SK-MEL-5 (cell line): Measurements from ENCODE around the gene PPP2R5D. TPM values are rescaled to one million over a fixed set of nuclear protein-coding genes. Genes with fewer than 3 reads are reported as not detected.

Experiments
- DNase-seq: peaks from one replicate; pipeline ENCODE4 v3.0.0-alpha.2; 2016; ENCODE audit warnings: low read depth, low spot score
- in situ Hi-C: cut with HindIII; loops from 2 replicates; pipeline ENCODE4 v1.10.0; 2016; ENCODE audit warnings: low sequenced_read_pairs, high pct_unique_total_duplicates, low pct_unique_long_range_greater_than_20kb
- total RNA-seq: library from RNA; depleted of rRNA; stranded (reverse); fragments of >200 nt; shearing (Covaris generic); gene quantifications from 2 replicates; pipeline ENCODE4 v1.2.3, GENCODE V29; 2014

PPP2R5D gene
- total RNA-seq, 1 experiment from 2014 or later, result 39.1 TPM

GRCh38 chr6:43013843-43014433, 29.6 kb downstream of the PPP2R5D start, which contains the start of the genes KLHDC3 and MEA1:
KLHDC3 (plus strand) TSS chr6:43014249; CDS start chr6:43017193, 2,944 bp downstream.
MEA1 (minus strand) TSS chr6:43013946; CDS start chr6:43013813, 133 bp downstream.
- DNase-seq, result peak; percentile 100
- in situ Hi-C loops, result no loop called here

- in situ Hi-C loops, result no loop called here
- no peak for DNase-seq
Measured at GRCh38 chr6:43014434-43014909, 30.1 kb downstream of the PPP2R5D start.

GRCh38 chr6:43016176-43016942, 32.0 kb downstream of the PPP2R5D start:
- DNase-seq, result no peak
- in situ Hi-C loops, result no loop called here

GRCh38 chr6:43016943-43017334, 32.6 kb downstream of the PPP2R5D start:
- in situ Hi-C loops, result no loop called here

GRCh38 chr6:43019152-43019551, 34.8 kb downstream of the PPP2R5D start:
- in situ Hi-C loops, result no loop called here
- DNase-seq, result no peak

More at GRCh38 chr6:43016943-43017334, 32.6 kb downstream of the PPP2R5D start:
- no peak for DNase-seq

- in situ Hi-C loops, result no loop called here
Measured at GRCh38 chr6:43020052-43020705, 35.8 kb downstream of the PPP2R5D start.

GRCh38 chr6:43020847-43021246, 36.5 kb downstream of the PPP2R5D start:
- in situ Hi-C loops, result no loop called here
- DNase-seq, result no peak

More at GRCh38 chr6:43020052-43020705, 35.8 kb downstream of the PPP2R5D start:
- no peak for DNase-seq

- in situ Hi-C loops, result no loop called here
Measured at GRCh38 chr6:43021270-43022047, 37.1 kb downstream of the PPP2R5D start, which contains the start of gene RRP36. RRP36 (plus strand) TSS chr6:43021623; CDS start chr6:43021655, 32 bp downstream.

GRCh38 chr6:43024436-43024835, 40.1 kb downstream of the PPP2R5D start:
- in situ Hi-C loops, result no loop called here

More at GRCh38 chr6:43021270-43022047, 37.1 kb downstream of the PPP2R5D start, which contains the start of gene RRP36:
- peak; percentile 71 for DNase-seq

GRCh38 chr6:43026365-43026764, 42.0 kb downstream of the PPP2R5D start:
- in situ Hi-C loops, result no loop called here

More at GRCh38 chr6:43024436-43024835, 40.1 kb downstream of the PPP2R5D start:
- DNase-seq, result no peak

GRCh38 chr6:43029120-43029519, 44.8 kb downstream of the PPP2R5D start:
- DNase-seq, result no peak
- in situ Hi-C loops, result no loop called here

More at GRCh38 chr6:43026365-43026764, 42.0 kb downstream of the PPP2R5D start:
- no peak for DNase-seq

GRCh38 chr6:43032326-43032725, 48.0 kb downstream of the PPP2R5D start:
- in situ Hi-C loops, result no loop called here
- no peak for DNase-seq

- in situ Hi-C loops, result no loop called here
Measured at GRCh38 chr6:43033496-43034189, 49.3 kb downstream of the PPP2R5D start.

GRCh38 chr6:43034190-43034525, 49.8 kb downstream of the PPP2R5D start:
- in situ Hi-C loops, result no loop called here
- no peak for DNase-seq

More at GRCh38 chr6:43033496-43034189, 49.3 kb downstream of the PPP2R5D start:
- DNase-seq, result no peak

- no peak for DNase-seq
- in situ Hi-C loops, result no loop called here
Measured at GRCh38 chr6:43035495-43036194, 51.3 kb downstream of the PPP2R5D start.

GRCh38 chr6:43036712-43037111, 52.3 kb downstream of the PPP2R5D start:
- no peak for DNase-seq
- in situ Hi-C loops, result no loop called here
